ENCODE data around the gene CACNA2D4.
"Not testable (repeated sequence)": the region's sequence is repeated elsewhere in the genome, so short reads cannot be mapped to it uniquely, and the experiment has no call there.

CACNA2D4 gene

GRCh38 chr12:1829306-1829900 lies 89.0 kb downstream of the CACNA2D4 start:
- no peak for DNase-seq

- DNase-seq = no peak
Observed at GRCh38 chr12:1828856-1829255, 89.6 kb downstream of the CACNA2D4 start.

DNA sequence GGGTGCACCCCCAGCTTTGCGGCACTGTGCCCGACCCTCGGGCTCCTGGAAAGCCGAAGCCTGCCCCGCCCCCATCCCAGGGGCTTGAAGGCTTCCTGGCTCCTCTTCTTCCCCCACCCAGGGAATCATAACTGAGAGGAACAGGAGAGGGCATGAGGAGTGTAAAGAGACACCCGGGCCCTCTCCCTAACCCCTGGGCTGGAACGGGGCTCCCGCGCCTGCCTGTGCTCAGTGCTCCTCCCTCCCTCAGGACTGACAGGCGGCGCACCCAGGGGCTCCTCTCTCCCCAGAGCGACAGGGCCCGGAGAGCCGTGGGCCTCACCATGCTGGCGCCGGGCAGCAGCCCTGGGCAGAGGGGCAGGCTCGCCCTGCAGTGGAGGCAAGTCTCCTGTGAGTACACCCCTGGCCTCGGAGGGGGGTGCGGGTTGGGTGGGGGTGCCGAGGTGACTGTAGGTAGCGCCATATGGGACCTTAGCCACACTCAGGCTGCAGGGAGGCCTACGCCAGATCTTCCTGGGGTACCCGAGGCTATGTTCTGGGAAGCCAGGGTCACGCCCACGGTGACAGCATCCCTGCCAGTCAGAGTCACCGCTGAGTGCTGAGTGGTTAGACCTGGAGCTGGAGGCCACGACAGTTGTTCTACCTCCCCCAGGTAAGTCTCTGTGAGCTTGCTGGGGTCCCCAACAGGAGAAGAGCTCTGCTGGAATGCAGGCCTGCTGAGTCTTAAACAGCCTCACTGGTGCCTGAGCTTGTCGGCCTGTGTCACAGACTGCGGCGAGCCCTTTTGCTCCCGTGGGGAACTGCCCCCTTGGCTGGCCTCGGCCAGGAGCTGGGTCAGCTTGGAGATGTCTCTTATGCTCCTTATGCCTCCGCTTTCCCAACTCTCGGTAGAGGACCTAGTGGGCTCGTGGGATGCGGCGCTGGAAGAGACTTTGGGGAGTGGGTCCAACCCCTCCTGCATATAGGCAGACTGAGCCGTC lies 90.3 kb downstream of the CACNA2D4 start:
- DNase-seq = no peak

DNA sequence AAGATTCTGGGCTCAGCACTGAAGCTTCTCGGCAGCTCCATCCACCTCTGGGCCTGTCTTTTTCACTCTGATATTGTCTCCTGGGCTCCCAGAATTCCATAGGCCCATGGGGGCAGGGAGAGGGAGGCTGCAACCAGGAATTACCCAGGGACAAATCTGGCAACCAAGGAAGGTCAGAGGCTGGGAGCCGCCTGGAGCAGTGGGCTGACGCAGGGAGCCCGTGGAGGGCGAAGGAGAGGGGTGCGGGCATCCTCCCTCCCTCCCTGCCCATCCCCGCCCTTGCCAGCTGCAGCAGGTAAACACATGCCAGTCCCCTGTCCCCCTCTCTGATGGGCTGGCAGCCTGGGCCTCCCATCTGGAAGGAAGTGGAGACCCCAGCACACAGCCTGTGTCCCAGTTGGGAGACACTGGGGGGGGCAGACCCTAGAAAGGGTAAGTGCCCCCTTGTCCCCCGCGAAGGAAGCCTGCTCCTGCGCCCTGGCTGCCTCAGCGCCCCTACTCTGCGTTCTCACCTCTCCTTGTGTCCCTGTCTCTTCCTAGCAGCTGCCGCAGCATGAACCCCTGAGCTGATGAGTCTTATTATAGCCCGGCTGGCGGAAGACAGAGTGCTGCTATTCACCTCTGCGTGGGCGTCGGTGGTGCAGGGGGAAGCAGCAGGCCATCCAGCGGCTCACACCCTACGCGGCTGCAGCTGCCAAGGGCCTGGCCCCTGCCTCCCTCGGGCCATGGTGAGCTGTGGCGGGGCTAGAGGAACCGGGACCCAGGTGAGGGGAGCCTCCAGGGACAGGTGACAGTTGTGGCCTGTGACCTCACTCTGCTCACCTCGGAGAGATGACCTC lies 91.4 kb downstream of the CACNA2D4 start:
- DNase-seq = no peak

DNA sequence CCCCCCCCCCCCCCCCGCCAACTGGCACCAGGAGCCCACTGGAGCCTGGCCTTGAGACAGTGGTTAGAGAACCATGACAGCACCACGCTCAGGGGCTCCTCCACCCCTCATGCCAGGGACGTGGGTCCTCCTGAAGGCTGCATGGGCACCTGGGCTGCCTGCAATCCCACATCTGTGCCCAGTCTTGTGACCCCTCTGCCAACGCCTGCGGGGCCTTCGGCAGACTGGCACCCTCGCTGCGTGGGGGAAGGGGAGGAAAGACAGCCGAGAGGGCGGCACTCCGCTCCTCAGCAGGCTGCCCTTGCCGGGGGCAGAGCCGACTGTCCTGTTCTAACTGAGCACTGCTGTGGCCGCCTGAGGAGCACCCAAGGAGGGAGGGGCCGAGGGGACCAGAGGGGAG lies 92.1 kb downstream of the CACNA2D4 start:
- DNase-seq = no peak

DNA sequence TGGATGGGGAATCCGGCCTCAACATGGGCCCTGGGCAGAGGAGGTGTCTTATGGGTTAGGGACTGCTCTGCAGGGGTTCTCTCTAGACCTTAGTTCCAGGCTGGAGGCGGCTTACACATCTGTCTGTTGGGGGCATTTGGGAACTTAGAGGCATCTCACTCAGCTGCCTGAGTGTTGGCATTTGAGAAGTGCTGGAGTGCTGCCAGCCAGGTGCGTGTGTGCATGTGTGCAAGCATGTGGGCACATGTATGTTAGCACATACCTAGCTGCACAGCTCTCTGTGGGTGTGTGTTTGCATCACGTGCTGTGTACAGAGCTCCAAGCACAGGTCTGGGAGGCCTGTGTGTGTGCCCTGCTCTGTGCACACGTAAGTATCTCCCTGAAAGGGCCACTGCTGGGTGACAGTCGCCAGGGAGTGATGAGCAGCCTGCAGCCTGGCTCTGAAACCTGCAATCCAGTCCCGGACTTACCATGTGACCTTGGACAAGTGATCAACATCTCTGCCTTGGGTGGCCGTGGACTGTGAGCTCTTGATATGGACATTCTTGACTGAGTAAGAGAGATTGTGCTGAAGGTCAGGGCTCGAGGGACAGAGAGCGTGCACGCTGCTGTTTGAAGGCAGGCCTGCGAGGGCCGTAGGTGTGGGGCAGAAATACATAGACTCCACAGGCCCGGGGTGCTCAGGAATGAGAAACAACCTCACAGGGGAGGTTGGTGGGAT lies 92.9 kb downstream of the CACNA2D4 start:
- DNase-seq = no peak

DNA sequence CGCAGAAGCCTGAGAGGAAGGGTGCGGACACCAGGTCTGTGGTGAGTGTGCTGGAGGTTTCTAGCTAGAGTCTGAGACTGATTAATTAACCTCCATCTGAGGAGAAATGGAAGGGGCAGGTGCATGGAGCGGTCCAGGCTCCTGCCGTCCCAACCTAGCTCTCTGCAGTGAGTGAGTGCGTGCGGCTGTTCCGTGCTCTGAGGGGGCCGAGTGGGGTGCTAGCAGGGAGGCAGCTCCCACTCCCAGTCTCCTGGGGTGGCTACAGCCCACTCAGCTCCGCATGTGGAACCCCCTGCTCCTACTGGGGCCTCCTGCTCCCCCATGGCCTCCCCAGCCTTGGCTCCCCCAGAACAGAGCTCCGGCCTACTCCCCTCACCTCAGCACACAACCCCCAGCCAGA lies 95.2 kb downstream of the CACNA2D4 start:
- DNase-seq = no peak

- DNase-seq = no peak
Observed at GRCh38 chr12:1822699-1823098, 95.8 kb downstream of the CACNA2D4 start.

DNA sequence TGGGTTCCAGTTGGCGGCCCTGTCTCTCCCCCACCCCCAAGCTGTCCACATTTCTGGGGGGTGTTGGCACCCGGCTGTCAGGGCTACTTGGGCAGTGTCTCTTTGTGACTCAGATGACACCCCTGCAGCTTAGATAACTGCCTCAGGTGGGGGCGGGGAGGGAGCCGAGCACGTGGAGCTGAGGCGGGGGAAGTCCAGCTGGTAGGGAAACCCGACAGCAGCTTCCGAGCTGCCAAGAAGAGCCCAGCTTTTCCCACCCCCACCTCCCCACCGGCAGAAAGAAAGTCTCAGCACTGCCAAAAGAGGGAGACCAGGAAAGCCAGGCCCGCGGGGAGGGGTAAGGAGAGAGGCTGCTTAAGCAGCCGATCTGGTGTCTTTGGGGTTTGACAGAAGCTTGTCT lies 96.6 kb downstream of the CACNA2D4 start:
- DNase-seq = no peak

- no peak for DNase-seq
Observed at GRCh38 chr12:1820896-1821291, 97.6 kb downstream of the CACNA2D4 start.

DNA sequence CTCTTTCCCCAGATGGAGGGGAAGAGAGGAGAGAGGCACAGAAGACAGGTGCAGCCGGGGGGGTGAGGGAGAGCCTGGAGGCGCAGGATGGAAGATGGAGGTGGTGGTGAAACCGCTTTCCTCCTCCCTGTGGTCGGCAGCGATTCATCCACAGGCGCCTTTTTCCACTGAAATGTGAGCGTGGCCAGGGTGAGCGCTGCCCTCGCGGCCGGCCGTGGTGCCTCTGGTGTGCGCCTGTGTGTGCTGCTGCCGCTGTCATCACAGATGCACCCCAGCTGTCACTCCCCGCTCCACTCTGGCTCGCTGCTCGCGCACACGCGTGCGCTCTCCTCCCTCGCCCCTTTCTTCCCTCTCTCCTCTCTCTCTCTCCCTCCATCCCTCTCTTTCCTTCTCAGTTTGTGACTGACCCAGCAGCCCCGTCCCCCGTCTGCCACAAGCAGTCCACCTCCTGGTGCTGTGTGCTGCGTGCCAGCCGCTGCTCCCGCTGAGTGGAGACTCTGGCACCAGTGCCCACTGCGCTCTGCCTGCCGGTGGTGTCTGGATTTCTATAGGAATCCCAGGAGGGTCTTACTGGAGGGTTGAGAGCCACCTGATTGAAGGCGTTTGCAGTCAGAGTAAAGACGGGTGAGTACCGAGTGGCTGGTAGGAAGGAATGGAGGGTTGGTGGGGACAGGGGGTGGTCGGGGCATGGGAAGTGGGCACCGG lies 98.1 kb downstream of the CACNA2D4 start, which contains the start of gene LRTM2:
TSS of gene LRTM2 (plus strand) at position 375 of the 705 bp plus-strand sequence. CDS start 7,584 bp downstream, outside the sequence.
- DNase-seq = no peak

DNA sequence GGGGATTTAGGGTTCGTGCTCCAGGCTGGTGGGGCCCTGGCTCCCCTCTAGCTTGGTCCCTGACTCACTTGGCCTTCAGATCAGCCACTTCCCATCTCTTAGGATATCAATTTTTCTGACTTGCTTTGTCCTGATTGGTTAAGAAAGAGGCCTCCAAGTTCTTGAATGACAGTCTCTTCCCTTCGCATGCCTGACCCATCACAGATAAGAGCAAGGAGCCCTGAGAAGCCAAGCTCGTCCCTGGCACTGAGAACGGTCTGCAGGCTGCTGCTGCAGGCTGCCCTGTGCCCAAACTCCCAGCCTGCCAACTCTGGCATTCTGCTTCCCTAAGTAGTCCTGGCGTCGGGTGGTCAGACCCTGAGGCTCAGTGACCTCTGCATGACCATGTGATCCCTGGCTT lies 98.9 kb downstream of the CACNA2D4 start:
- no peak for DNase-seq

- DNase-seq = no peak
Observed at GRCh38 chr12:1819050-1819449, 99.4 kb downstream of the CACNA2D4 start.

GRCh38 chr12:1817928-1818327 lies 100.5 kb downstream of the CACNA2D4 start:
- DNase-seq = not testable (repeated sequence)

GRCh38 chr12:1816730-1817348 lies 101.6 kb downstream of the CACNA2D4 start:
- DNase-seq = no peak

- DNase-seq = no peak
Observed at GRCh38 chr12:1815814-1816729, 102.4 kb downstream of the CACNA2D4 start.

DNA sequence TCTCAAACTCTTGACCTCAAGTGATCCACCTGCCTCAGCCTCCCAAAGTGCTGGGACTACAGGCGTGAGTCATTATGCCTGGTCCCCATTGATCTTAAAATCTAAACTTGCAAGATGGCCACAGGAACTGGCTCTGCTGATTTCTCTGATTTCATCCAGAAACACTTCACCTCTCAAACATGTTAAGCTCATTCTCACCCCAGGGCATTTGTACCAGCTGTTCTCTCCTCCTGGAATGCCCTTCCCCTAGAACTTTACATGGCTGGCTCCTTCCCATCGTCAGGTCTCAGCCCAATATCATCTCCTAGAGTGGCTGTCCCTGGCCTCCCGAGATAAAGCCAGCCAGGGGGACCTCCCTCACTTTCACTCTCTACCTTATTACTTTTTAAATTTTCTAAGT lies 103.3 kb downstream of the CACNA2D4 start:
- DNase-seq = no peak

DNA sequence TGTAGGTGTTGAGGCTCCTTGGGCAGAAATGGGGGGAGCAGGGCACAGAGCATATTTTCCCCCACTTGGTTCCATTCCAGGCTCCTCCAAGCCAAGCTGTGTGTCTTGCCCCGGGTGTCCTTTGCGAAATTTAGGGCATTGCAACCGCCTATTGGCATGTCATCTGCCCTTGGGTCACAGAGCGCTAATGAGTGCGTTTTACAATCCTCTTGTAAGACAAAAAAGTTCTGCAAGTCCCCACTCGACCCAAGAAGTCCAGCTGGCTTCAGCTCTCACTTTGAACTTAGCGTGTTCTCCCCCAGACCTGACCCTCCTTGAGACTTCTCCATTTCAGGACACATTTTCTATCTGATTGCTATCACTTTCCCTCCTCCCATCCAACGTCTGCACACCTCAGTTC lies 104.2 kb downstream of the CACNA2D4 start:
- no peak for DNase-seq

- DNase-seq = no peak
Observed at GRCh38 chr12:1812650-1813302, 105.7 kb downstream of the CACNA2D4 start.

DNA sequence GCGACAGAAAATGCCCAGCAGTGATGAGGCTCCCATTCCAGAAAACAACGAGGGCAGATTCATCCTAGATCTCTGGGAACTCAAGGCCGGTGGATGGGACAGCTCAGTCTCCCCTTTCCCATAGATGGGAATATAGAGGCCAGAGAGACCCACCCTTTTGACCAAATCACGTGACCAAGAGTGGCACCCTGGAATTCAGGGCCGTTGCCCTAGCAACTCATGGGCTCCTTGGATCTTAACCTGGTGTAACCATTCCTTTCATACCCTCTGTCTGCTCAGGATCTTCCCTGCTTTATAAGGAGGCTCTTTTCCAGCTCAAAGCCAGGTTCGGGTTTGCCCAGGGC lies 106.5 kb downstream of the CACNA2D4 start:
- no peak for DNase-seq

Data from right hindlimb (tissue), 1 donor.